Embryonic facial prominence (tissue), 1 donor: ENCODE measurements around the gene MKI67.

Experiments
- DNase-seq: peaks from one replicate; pipeline ENCODE4 v3.0.0-alpha.2; 2016; ENCODE audit errors: extremely low spot score

MKI67 gene

DNA sequence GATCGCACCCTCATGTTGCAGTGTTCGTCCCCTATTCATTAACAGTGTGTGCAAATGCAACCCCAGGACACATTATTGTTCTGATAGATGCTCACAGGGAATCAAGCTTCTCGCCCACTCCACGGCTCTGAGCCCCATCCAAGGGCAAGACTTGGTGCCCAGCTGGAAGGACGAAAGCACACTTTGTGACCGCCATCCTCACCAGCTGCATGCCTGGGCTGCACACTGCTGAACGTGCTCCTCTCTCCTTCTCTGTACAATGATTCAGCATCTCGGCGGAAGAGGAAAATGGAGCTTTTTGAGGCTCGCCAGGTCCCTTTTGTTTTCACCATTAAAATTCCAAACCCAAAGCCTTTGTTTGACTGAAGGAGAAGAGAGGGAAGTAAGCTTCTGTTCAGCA is 41.9 kb downstream of the MKI67 start:
- no peak for DNase-seq

DNA sequence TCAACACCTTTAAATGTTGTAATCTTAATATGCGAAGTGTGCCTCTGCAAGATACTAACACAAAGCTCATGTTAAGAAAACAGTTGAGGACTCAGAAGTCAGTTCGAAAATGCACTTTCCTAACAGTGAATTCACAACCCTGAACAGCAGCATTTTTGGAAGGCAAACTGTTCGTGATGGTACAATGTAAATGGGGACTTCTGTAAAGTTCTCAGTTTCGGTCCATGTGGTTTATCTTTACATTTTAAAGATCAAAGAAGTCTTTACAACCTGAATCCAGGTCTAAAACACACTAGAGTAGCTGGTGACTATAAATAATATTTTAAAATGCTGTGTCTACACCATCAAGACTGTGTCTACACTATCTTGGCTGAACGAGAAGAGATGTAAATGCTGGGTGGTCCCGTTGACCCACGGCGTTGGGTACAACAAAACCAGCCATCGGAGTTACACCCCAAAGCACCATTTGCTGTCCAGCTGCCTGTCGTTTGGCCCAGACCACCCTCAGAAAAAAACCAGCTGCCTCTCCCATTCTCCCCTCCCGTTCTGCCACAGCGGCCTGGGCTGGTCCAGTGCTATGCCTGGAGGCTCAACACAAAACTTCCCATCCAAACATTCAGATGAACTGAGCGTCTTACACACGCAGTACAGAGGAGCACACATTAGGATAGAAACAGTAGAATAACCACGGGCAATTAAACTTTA is 42.9 kb downstream of the MKI67 start:
- no peak for DNase-seq

DNA sequence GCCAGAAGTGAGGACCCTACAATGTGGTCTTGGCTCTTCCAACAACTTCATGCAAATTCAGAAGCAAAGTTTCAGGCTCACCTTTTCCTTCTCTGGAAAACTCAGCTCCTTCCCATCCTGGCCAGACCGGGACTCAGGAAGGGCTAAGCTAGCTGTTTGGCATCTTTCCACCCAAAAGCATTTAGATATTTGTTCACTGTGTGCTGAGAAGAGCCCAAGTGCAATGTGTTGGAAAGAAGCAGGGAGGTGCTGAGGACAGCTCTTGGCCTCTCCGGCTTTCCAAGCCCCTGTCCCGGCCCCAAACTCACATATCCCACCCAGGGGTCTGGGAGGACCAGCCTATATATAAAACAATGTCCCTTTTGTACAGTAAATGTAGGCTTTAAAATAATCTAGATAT is 44.5 kb downstream of the MKI67 start:
- DNase-seq, result no peak

DNA sequence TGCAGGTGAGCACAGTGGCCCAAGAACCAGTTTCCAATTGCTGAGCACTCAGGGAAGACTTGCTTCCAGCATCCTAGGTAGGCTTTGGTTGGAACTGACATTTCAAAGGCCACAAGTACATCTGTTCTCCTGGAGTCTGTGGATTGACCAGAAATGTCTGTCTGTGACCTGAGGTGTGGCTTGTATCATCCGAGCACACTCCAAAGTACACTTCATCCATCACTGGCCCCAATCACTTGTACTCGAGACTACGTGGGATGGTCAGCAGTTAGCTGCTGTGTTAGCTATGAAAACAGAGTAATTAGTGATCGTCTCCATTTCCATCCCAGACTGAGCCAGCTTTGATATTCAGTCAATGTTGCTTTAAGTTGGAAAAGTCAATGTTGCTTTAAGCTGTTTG is 45.0 kb downstream of the MKI67 start:
- no peak for DNase-seq

DNA sequence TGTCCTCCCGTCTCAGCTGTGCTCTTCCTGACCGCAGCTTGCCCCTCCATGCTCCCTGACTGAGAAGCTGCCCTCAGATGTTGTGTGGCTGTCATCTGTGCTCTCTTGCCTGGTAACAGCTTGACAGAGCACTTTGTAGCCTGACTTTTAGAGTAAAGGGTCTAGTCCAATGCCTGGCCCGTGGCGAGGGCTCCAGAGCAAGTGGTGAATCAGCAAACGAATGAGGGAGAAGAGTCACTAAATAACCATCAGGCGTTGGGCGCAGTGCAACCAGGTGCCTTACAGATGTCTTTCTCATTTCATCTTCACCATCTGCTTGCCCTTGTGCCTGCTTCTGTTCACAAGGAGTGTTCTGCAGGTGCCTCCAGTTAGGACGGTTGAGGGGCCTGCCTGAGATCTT is 45.6 kb downstream of the MKI67 start:
- no peak for DNase-seq

DNA sequence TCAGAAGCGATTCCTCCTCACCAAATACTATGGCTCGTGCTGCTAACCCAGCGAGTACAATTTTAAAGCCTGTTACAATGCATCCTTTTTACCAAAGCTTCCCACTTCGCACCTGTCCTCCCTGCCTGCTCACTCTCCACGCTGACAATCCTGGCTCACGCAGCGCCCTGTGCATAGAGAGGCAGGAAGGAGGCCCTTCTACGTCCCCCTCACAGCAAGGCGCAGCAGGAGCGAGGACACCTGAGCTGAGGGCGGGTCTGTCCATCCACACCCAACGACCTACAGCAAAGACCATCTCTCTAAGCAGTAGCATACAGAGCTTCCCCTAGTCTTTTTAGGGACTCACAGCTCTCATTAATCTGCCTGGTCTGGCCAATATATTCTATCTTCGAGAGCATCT is 46.0 kb downstream of the MKI67 start:
- DNase-seq, result no peak

DNA sequence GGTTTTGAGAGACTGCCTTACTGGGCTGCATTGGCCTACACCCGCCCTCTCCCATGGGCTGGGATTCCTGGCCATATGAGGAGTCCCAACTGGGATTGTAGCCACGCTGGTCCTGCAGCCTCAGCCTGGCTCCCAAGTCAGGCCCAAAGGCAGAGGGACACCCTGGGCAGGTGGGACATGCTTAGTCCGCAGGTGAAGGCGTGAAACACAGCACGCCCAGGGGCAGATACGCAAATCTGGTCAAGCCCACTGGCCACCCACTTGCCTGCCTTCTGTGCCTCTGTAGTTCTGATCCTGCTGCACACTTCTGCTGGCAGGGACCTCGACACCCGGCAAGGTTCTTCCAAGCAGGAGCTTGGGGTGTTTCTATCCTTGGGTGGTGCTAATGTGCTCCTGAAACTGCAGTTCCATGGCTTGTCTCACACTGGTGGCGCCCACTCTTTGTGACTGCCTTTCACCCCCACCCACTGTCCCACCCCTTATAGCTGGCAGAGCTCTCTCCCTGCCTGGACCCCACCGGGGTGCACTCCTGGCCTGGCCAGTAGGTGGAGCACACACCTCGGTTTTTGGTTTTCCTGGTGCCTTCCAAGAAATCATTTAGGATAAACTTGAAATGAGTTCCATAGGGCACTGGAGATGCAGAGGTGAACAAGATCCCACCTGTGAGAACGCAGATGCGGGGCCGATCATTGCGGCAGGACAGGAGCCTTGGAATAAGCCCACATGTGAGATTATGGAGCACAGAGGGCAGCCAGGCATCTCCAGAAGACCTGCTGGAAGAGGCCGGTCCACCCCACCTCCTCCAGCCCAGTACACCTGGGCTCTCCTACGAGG is 47.9 kb downstream of the MKI67 start:
- DNase-seq, result peak; percentile 7

DNA sequence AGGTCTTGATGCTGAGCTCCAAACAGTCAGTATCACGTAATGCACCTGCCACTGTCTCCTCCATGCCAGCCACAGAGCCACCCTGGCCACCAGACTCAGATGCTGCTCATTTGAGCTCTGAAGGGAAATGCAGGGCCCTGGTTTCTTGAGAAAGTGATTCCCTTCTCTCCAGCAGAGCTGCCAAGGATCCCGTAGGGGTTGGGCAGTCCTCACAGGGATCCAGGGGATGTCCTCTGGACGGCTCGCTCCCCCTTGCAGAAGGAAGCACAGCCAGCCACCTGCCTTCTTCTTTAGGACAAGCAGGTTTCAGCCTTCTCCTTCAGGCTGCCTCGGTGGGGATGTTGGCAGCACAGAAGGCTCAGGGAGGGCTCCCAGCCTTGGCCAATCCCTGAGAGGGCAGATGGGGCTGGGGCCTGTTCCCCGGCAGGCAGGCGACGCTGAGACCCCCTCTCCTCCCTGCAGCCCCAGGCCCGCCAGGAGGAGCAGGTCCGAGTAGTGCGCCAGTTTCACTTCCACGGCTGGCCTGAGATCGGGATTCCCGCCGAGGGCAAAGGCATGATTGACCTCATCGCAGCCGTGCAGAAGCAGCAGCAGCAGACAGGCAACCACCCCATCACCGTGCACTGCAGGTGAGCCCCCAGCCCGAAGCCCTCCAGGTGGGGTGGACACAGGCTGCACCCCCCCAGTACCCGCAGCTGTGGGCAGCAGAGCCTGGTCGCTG is 48.9 kb downstream of the MKI67 start:
- no peak for DNase-seq

DNA sequence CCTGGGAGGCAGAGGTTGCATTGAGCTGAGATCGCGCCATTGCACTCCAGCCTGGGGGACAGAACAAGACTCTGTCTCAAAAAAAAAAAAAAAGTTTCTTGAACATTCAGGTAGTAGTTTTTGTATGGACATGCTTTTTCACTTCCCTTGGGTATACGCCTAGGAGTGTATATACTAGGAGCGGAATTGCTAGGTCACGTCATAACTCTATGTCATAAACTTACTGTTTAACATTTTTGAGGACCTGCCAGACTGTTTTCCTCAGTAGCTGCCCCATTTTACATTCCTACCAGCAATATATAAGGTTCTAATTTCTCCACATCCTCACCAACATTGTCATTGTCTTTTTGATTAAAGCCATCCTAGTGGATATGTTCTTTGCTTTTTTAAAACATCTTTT is 51.6 kb downstream of the MKI67 start:
- DNase-seq, result no peak

DNA sequence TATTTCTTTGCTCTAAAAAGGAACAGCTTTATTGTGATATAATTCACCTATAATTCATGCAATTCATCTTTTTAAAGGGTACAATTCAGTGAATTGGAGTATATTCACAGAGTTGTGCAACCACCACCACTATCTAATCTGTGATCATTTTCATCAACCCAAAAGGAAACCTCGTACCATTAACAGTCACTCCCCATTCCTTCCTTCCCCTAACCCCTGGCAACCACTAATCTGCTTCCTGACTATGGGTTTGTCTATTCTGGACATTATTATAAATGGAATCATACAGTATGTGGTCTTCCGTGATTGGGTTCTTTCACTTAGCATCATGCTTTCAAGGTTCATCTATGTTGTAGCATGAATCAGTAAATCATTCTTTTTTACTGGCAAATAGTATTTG is 52.3 kb downstream of the MKI67 start:
- no peak for DNase-seq

DNA sequence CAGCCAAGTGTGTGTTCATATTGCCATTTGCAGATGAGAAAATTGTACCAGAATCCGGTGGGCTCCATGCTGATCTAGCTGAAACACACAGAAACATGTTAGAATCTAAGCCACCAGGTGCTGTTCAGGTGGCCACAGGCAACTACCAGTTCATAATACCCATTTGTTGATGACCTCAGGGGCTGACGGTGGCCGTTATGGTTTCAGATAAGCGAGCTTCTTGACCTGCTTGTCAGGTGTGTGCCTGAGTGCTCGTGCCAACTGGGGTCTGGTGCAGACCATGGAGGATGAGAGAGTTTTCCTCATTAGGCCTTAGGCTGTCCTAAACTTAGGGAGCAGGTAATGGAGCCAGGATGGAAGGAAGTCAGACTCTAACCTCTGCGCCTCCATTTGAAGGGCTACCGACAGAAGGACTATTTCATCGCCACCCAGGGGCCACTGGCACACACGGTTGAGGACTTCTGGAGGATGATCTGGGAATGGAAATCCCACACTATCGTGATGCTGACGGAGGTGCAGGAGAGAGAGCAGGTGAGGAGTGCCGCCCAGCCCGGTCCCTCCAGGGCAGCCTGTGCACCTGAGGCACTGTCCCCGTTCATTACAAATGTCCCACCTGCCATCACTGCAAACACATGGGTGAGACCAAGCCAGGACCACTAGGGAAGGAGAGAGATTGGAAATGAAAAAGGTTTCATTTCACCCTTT is 53.1 kb downstream of the MKI67 start:
- no peak for DNase-seq

DNA sequence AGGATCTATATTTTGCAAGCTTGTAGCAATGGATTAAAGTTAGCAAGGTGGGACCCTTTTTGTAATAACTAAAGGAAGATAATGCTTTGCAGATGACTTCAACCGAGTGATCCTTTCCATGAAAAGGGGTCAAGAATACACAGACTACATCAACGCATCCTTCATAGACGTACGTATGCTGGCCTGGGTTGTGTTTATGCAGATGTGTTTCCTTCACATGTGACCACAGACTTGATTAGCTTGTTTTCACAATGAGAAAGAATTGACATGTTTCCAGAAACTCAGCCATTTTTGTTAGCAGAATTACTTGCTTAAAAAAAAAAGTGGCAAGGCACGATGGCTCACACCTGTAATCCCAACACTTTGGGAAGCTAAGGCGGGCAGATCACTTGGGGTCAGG is 54.2 kb downstream of the MKI67 start:
- no peak for DNase-seq

DNA sequence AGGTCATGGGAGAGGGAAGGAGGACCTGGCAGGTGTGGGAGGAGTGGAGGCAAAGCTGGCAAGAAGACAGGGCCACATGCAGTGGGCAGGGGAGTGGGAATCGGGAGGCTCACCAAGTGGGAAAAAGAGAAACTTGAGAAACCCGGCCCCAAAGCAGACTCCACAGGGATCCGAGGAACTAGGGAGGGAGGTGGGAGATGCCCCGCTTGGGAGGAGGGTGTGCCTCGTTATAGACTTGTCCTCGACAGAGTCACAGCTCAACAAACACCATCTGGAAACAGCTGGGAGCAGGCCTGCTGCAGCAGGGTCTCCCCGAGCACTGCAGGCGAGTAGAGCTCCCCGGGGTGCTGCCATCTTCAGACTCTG is 54.8 kb downstream of the MKI67 start:
- DNase-seq, result no peak

DNA sequence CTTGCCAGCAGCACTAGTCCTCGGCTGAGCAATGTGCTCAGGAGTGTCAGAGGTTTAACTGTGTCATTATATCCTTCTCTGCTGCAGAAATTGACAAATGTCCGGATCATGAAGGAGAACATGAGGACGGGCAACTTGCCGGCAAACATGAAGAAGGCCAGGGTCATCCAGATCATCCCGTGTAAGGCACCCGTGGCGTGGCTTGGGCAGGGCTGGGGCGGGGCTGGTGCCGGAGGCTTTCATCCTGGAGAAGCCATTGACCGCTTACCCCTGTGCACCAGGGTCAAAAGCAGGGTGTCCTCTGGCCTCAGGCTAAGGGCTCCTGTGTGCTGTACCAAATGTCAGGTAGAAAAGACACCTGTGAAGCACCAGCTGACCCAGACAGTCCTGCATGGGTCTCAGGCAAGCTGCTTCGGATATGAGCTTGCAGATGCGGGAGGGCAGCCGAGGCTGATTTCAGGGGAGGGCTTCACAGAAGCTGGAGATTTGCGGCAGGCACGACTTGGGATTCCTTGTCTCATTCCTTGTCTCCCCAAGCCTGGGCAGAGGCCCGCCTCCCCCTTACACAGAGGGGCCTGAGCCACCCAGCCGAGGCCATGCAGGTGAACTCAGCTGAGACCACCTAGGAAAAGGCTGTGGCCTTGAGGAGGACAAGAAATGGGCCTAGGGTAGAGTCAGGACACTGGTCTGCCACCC is 55.4 kb downstream of the MKI67 start:
- no peak for DNase-seq

DNA sequence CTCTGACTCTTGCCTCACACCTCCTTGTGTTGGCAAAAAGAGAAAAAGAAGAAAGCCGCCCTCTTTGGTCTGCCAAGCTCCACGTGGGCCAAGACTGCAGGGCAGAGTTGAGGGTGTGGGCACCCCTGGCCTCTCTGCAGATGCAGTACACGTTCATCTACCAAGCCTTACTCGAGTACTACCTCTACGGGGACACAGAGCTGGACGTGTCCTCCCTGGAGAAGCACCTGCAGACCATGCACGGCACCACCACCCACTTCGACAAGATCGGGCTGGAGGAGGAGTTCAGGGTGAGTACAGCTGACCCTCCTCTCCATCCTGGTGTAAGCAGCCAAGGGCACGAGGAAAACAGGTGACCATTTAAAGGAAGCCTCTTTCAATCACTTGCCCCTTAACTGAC is 56.1 kb downstream of the MKI67 start:
- no peak for DNase-seq

DNA sequence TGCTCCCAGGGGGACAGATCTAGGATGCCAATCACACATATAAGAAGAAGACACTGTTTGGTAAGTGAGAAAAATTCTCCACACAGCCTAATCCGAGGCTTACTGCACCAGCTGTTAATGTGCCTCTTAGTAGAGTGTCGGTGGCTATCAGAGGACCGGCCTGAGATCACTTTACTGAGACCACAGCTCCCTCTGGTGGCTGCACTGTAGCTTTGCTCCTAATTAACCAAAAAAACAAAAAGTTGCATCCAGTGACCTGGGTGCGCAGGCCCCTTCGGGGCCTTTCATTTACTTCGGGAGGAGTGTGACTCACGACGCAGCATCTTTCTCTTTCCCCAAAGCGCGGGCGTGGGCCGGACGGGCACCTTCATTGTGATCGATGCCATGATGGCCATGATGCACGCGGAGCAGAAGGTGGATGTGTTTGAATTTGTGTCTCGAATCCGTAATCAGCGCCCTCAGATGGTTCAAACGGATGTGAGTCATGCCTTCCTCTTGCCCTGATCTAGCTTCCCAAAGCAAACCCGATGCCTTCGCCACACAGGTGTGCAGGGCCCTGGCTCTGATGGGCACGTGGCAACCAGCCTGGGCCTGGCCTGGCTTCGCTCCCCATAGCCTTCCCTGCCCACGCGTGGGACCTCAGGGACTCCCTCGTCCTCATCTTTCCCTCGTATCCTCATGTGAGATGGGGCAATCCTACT is 56.7 kb downstream of the MKI67 start:
- DNase-seq, result peak; percentile 64

DNA sequence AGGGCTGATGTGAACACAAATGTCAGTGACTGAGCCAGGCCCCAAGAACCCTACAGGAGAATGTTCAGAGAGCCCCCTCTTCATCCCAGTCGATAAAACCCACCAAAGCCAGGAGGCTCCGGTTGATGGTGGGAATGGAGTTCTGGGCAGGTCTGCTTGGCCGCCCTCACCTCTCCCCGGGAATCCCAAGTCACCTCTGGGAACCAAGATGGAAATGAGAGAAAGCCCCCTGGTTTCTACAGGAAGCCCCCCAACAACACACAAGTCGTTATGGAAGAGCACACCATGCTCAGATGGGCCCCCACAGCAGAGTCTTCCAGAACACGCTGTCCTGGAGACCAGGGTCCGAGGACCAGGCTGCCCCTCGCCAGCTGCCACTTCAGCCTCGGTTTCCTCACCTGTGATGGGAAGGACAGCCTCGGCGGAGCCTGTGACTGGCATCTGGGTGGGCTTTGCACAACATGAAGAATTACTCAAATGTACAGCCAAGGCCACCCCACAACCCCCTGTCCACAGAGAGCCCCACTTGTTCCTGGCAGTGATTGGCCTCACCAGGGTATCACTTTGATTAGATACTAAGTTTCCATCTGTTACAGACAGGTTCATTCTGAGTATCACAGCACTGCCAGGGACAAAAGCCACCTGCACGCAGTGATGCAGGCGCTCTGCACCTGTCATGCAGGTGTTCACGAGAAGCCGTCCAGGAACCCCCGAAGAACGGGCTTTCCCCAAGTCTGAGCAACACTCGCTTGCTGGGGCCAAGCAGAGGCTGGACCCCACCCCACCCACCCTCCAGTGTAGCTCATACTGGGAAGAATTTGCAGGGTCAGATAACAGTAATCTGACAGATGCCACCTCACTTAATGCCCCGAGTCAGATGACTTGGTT is 57.6 kb downstream of the MKI67 start:
- DNase-seq, result no peak

DNA sequence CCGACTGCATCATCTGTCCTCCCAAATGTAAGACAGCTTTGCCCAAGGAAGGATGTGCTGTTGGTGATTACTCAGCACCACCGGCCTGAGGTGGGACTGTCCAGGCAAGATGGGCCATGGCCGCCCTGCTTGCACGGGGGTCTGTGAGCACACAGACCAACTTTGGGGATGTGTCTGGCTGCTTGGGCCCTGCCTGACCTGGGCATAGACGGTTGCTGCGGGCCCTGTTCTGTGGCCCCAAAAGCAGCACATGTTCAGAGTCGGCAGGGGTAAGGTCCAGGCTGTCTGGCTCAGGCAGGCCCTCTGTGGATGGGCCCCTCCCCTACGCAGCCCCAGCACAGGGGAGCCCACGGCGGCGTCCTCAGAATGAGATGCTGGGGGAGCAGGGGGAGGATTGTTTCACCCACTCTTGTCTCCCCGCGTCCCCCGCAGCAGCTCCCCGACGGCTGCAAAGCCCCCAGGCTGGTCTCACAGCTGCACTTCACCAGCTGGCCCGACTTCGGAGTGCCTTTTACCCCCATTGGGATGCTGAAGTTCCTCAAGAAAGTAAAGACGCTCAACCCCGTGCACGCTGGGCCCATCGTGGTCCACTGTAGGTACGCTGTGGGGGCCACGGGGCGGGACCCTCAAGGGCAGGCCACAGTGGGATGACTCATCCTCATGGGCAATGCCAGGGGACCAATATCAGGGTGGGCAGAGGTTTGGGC is 58.4 kb downstream of the MKI67 start:
- DNase-seq, result no peak

DNA sequence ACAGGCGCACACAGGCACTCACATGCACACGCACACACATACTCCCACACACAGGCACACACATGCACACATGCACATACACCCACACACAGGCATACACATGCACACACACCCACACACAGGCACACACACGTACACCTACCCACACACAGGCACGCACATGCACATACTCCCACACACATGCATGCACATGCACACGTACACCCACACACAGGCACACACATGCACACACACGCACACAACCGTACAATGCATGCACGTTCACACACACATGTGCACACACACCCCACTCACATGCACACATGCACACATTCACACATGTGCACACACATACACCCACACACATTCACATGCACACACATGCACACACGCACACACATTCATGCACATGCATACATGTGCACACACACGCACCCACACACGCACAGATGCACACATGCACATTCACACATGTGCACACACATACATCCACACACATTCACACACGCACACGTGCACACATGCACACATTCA is 59.3 kb downstream of the MKI67 start:
- DNase-seq, result no peak
